CD14-positive monocyte (primary cell): Measurements from ENCODE around the gene FNDC3B. TPM values are rescaled to one million over a fixed set of nuclear protein-coding genes. Genes with fewer than 3 reads are reported as not detected.

Experiments
- DNase-seq, 3 donors: peaks; one replicate each; pipeline ENCODE4 v3.0.0-alpha.2; 2011 to 2022
- H2AFZ ChIP-seq: 2 replicates; pipeline ENCODE4 v1.6.0; 2012; ENCODE audit warnings: mild to moderate bottlenecking, low read depth, low read length, inconsistent platforms; ENCODE audit not compliant: insufficient read depth, poor library complexity, severe bottlenecking
- H3K27ac ChIP-seq, 2 donors: 1 replicate in 1 of 2; 2 replicates in 1 of 2; pipeline ENCODE4 v1.5.1; 2012 to 2013; ENCODE audit warnings: low read length in 2 of 2, control low read depth in 1 of 2, inconsistent platforms in 1 of 2, low read depth in 1 of 2, mild to moderate bottlenecking in 1 of 2
- H3K27me3 ChIP-seq, 2 donors: one replicate each; pipeline versions ENCODE4 v1.6.0 to v1.6.1; 2011 to 2013; ENCODE audit warnings: low read length in 2 of 2; ENCODE audit not compliant: control insufficient read depth in 2 of 2, insufficient read depth in 2 of 2
- H3K36me3 ChIP-seq, 2 donors: replicated peaks in 1 of 2; 1 replicate in 1 of 2; 2 replicates in 1 of 2; pipeline versions ENCODE4 v1.5.1 to v1.6.1; 2012 to 2013; ENCODE audit warnings: low read length in 2 of 2, control low read depth in 1 of 2, inconsistent platforms in 1 of 2, mild to moderate bottlenecking in 1 of 2; ENCODE audit not compliant: insufficient read depth in 2 of 2, control insufficient read depth in 1 of 2
- H3K4me1 ChIP-seq, 2 donors: 1 replicate in 1 of 2; 2 replicates in 1 of 2; pipeline versions ENCODE4 v1.5.1 to v1.6.1; 2012 to 2013; ENCODE audit warnings: low read length in 2 of 2, control low read depth in 1 of 2, inconsistent platforms in 1 of 2, mild to moderate bottlenecking in 1 of 2, moderate library complexity in 1 of 2; ENCODE audit not compliant: insufficient read depth in 2 of 2, control insufficient read depth in 1 of 2
- H3K4me2 ChIP-seq: replicated peaks from 2 replicates; pipeline ENCODE3; 2012; ENCODE audit warnings: low read length, moderate library complexity, mild to moderate bottlenecking; ENCODE audit not compliant: poor library complexity, severe bottlenecking; ENCODE audit errors: extremely low read depth
- H3K4me3 ChIP-seq, 3 experiments: fragments of 200-600 bp in 1 of 3; sonication (generic) in 1 of 3; replicated peaks in 1 of 3; 1 replicate in 2 of 3; 2 replicates in 1 of 3; pipeline ENCODE4 v1.5.1; 2011 to 2013; ENCODE audit warnings: low read length in 3 of 3, mild to moderate bottlenecking in 3 of 3, control low read depth in 2 of 3, low read depth in 2 of 3, inconsistent platforms in 1 of 3, moderate library complexity in 1 of 3
- H3K79me2 ChIP-seq: 2 replicates; pipeline ENCODE4 v1.6.0; 2012; ENCODE audit warnings: mild to moderate bottlenecking, control low read depth, inconsistent platforms, low read length, moderate library complexity; ENCODE audit not compliant: insufficient read depth
- H3K9ac ChIP-seq: 2 replicates; pipeline ENCODE4 v1.6.0; 2017; ENCODE audit warnings: low read length, mild to moderate bottlenecking; ENCODE audit not compliant: insufficient read depth, poor library complexity, severe bottlenecking
- H3K9me3 ChIP-seq, 2 donors: replicated peaks in 1 of 2; 1 replicate in 1 of 2; 2 replicates in 1 of 2; pipeline versions ENCODE4 v1.5.1 to v1.6.1; 2012 to 2013; ENCODE audit warnings: low read length in 2 of 2, control low read depth in 1 of 2; ENCODE audit not compliant: control insufficient read depth in 1 of 2, insufficient read depth in 1 of 2
- H4K20me1 ChIP-seq: 2 replicates; pipeline ENCODE4 v1.6.0; 2012; ENCODE audit warnings: mild to moderate bottlenecking, low read length, control low read depth, moderate library complexity; ENCODE audit not compliant: insufficient read depth
- H3K27ac Mint-ChIP-seq, 7 donors: one replicate each; pipeline ENCODE4 v1.8.0; 2020; ENCODE audit warnings: mild to moderate bottlenecking in 7 of 7, mixed read lengths in 7 of 7, moderate library complexity in 6 of 7, inconsistent platforms in 2 of 7
- H3K27me3 Mint-ChIP-seq, 3 donors: one replicate each; pipeline ENCODE4 v1.8.0; 2021 to 2022; ENCODE audit warnings: low read depth in 3 of 3, mild to moderate bottlenecking in 3 of 3, mixed read lengths in 3 of 3, moderate library complexity in 3 of 3, inconsistent platforms in 1 of 3
- H3K36me3 Mint-ChIP-seq, 2 donors: one replicate each; pipeline ENCODE4 v1.8.0; 2020; ENCODE audit warnings: mixed read lengths in 2 of 2, inconsistent platforms in 1 of 2, mild to moderate bottlenecking in 1 of 2
- H3K4me1 Mint-ChIP-seq: one replicate; pipeline ENCODE4 v1.8.0; 2020; ENCODE audit warnings: mild to moderate bottlenecking, mixed read lengths
- H3K4me3 Mint-ChIP-seq, 2 donors: one replicate each; pipeline ENCODE4 v1.8.0; 2020; ENCODE audit warnings: mild to moderate bottlenecking in 2 of 2, mixed read lengths in 2 of 2, moderate library complexity in 1 of 2
- H3K9me3 Mint-ChIP-seq, 7 donors: one replicate each; pipeline ENCODE4 v1.8.0; 2020 to 2022; ENCODE audit warnings: mixed read lengths in 7 of 7, mild to moderate bottlenecking in 6 of 7, moderate library complexity in 6 of 7, inconsistent platforms in 2 of 7
- WGBS: methylation state at CpG from one replicate; pipeline ENCODE4 v1.1.5; 2013; ENCODE audit warnings: missing lambda C conversion rate; ENCODE audit not compliant: insufficient coverage; 5-methylcytosine and 5-hydroxymethylcytosine counted together
- intact Hi-C, 2 donors: fragments of 100-400 bp; cut with micrococcal nuclease; formaldehyde crosslinking; loops; one replicate each; pipeline versions ENCODE4 v1.15.0 to v1.15.1; 2023
- polyA plus RNA-seq, 3 donors: library from polyadenylated mRNA; depleted of rRNA in 1 of 3; unstranded in 2 of 3; stranded (reverse) in 1 of 3; fragments of 300-500 nt in 2 of 3; fragments of >200 nt in 1 of 3; fragmentation: Illumina TruSeq in 2 of 3; gene quantifications; 1 replicate in 2 of 3; 2 replicates in 1 of 3; pipeline ENCODE4 v1.2.3, GENCODE V29; 2012 to 2021
- TF ChIP-seq, protein P1 (sequence below): fragments of 200-600 bp; IDR thresholded peaks from one replicate; pipeline ENCODE4 v1.8.0; 2022; ENCODE audit warnings: antibody characterized with exemption, mild to moderate bottlenecking

FNDC3B gene
- polyA plus RNA-seq, 3 donors, result 19.6 to 36.1 (median 25.7) TPM

GRCh38 chr3:172174513-172175253 is 135.3 kb downstream of the FNDC3B start:
- H3K27me3 ChIP-seq, result no peaks in the 10 kb centered on the region
- peaks cover 96% of the 10 kb centered on the region for H3K79me2 ChIP-seq
- H3K4me1 ChIP-seq, result peaks cover 32% of the 10 kb centered on the region in 2 donors
- peaks cover 0 to 24% of the 10 kb centered on the region in 2 donors for H3K36me3 ChIP-seq
- H3K27ac ChIP-seq, result peak overlapping the region in 1 of 2 donors; percentile 73
- Mint-ChIP-seq H3K9me3 (no peaks in the 10 kb centered on the region), H3K4me3 (no peak overlapping the region), H3K27ac (peak overlapping the region; percentile 34 to 94 (median 66)), H3K36me3 (peaks cover 17 to 24% of the 10 kb centered on the region in 2 donors), H3K27me3 (peaks cover 0 to 1% (median 0%) of the 10 kb centered on the region in 3 donors), H3K4me1 (peaks cover 47% of the 10 kb centered on the region)
- intact Hi-C loops, result no loop called here
- no peak overlapping the region for H3K9ac ChIP-seq
- H3K4me2 ChIP-seq, result no peak overlapping the region
- TF ChIP-seq, protein P1, sequence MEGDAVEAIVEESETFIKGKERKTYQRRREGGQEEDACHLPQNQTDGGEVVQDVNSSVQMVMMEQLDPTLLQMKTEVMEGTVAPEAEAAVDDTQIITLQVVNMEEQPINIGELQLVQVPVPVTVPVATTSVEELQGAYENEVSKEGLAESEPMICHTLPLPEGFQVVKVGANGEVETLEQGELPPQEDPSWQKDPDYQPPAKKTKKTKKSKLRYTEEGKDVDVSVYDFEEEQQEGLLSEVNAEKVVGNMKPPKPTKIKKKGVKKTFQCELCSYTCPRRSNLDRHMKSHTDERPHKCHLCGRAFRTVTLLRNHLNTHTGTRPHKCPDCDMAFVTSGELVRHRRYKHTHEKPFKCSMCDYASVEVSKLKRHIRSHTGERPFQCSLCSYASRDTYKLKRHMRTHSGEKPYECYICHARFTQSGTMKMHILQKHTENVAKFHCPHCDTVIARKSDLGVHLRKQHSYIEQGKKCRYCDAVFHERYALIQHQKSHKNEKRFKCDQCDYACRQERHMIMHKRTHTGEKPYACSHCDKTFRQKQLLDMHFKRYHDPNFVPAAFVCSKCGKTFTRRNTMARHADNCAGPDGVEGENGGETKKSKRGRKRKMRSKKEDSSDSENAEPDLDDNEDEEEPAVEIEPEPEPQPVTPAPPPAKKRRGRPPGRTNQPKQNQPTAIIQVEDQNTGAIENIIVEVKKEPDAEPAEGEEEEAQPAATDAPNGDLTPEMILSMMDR, result no peak
- no peak for DNase-seq
- H3K9me3 ChIP-seq, result no peaks in the 10 kb centered on the region
- peaks cover 87% of the 10 kb centered on the region for H4K20me1 ChIP-seq
- H3K4me3 ChIP-seq, result no peak overlapping the region
- no peak overlapping the region for H2AFZ ChIP-seq
- 92% methylated on average over 5 of the region's 7 CpGs for WGBS

DNA sequence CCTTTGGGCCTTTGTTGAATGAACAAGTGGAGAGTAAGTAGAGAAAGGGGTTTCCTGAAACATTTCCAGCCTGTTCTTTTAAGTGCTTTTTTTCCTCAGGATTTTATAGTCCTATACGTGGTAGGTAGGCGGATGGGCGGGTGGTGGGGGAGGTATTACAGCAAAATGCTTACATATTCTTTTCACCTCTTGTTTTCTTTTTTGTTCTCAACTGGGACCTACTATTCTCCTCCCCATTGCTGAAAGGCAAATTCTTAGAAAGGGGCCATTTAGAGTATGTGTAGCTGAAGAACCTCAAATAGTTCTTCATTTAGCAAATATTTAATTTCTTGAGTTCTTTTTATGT is 135.8 kb downstream of the FNDC3B start:
- Histone ChIP-seq H3K4me1 (peaks cover 37 to 38% of the 10 kb centered on the region in 2 donors), H3K27ac (peak overlapping the region in 1 of 2 donors; percentile 73), H3K4me3 (no peak overlapping the region), H3K4me2 (no peak overlapping the region), H3K36me3 (peaks cover 0 to 23% of the 10 kb centered on the region in 2 donors), H3K27me3 (no peaks in the 10 kb centered on the region), H4K20me1 (peaks cover 89% of the 10 kb centered on the region), H3K79me2 (peaks cover 96% of the 10 kb centered on the region), H3K9me3 (no peaks in the 10 kb centered on the region), H2AFZ (no peak overlapping the region), H3K9ac (no peak overlapping the region)
- no CpG with 5 or more reads among the region's 3 CpGs for whole genome bisulfite sequencing
- TF ChIP-seq, protein P1, result no peak
- Mint-ChIP-seq H3K4me3 (no peak overlapping the region), H3K27ac (peak overlapping the region in 6 of 7 donors; percentile 44 to 94 (median 68)), H3K36me3 (peaks cover 15 to 25% of the 10 kb centered on the region in 2 donors), H3K27me3 (peaks cover 0 to 1% (median 0%) of the 10 kb centered on the region in 3 donors), H3K9me3 (no peaks in the 10 kb centered on the region), H3K4me1 (peaks cover 53% of the 10 kb centered on the region)
- intact Hi-C loops, result no loop called here
- no peak for DNase-seq
